Ishikawa (cell line): Measurements from ENCODE around the gene LIMS2.

Experiments used
- EP300 ChIP-seq: IDR thresholded peaks from 2 replicates; pipeline ENCODE4 v1.6.1; 2012; ENCODE audit warnings: borderline replicate concordance
- NFIC ChIP-seq: IDR thresholded peaks from 2 replicates; pipeline ENCODE4 v1.6.1; 2012
- ZBTB7A ChIP-seq: IDR thresholded peaks from 2 replicates; pipeline ENCODE4 v1.6.1; 2012; ENCODE audit warnings: low read depth
- TF ChIP-seq, protein P1 (sequence below): IDR thresholded peaks from 2 replicates; pipeline ENCODE4 v1.6.1; 2012

DNA sequence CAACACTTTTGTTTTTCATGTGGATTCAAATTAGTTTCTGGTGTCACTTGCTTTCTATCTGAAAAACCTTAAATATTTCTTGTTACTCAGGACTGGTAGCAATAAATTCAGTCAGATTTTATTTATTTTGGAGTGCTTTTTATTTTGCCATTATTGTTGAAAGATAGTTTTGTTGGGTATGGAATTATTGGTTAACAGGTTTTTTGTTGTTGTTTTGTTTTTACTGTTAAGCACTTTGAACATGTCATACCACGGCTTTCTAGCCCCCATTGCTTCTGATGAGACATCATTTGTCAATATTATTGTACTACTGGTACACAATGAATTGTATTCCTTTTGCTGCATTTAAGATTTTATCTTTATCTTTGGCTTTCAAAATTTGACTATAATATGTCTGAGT, 13.1 kb upstream of the LIMS2 start:
- TF ChIP-seq, protein P1, sequence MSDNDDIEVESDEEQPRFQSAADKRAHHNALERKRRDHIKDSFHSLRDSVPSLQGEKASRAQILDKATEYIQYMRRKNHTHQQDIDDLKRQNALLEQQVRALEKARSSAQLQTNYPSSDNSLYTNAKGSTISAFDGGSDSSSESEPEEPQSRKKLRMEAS = no peak
- TF ChIP-seq ZBTB7A = no peak
- no peak for TF ChIP-seq EP300
- no peak for TF ChIP-seq NFIC
